ENCODE measurements around the gene ESD.
"Not testable (repeated sequence)": the region's sequence is repeated elsewhere in the genome, so short reads cannot be mapped to it uniquely, and the experiment has no call there.

ESD gene

GRCh38 chr13:46796515-46797474 lies at the start of gene ESD:
TSS of gene ESD (minus strand) at chr13:46797161. CDS start at chr13:46791413, 5,748 bp downstream.
- peak; percentile 70 for DNase-seq

- no peak for DNase-seq
These were observed 49.8 kb upstream of the ESD start for GRCh38 chr13:46846726-46847125.

GRCh38 chr13:46845146-46845545 lies 48.2 kb upstream of the ESD start:
- DNase-seq, result no peak

- DNase-seq, result no peak
These were observed 47.5 kb upstream of the ESD start for GRCh38 chr13:46844431-46844830.

- no peak for DNase-seq
These were observed 42.4 kb upstream of the ESD start for GRCh38 chr13:46839399-46839798.

GRCh38 chr13:46834657-46835056 lies 37.7 kb upstream of the ESD start:
- no peak for DNase-seq

GRCh38 chr13:46831588-46832194 lies 34.7 kb upstream of the ESD start:
- no peak for DNase-seq

- no peak for DNase-seq
These were observed 33.5 kb upstream of the ESD start for GRCh38 chr13:46830405-46831005.

GRCh38 chr13:46822551-46822950 lies 25.6 kb upstream of the ESD start:
- no peak for DNase-seq

- DNase-seq, result no peak
These were observed 21.0 kb upstream of the ESD start for GRCh38 chr13:46817838-46818476.

- no peak for DNase-seq
These were observed 20.1 kb upstream of the ESD start for GRCh38 chr13:46817095-46817494.

- no peak for DNase-seq
These were observed 19.4 kb upstream of the ESD start for GRCh38 chr13:46816371-46816770.

- no peak for DNase-seq
These were observed 15.4 kb upstream of the ESD start for GRCh38 chr13:46812301-46812797.

GRCh38 chr13:46810440-46810839 lies 13.5 kb upstream of the ESD start:
- no peak for DNase-seq

GRCh38 chr13:46804921-46805320 lies 8.0 kb upstream of the ESD start:
- DNase-seq, result not testable (repeated sequence)

GRCh38 chr13:46804391-46804815 lies 7.4 kb upstream of the ESD start:
- no peak for DNase-seq

GRCh38 chr13:46803586-46803985 lies 6.6 kb upstream of the ESD start:
- DNase-seq, result no peak

- no peak for DNase-seq
These were observed 4.9 kb upstream of the ESD start for GRCh38 chr13:46801858-46802257.

GRCh38 chr13:46799139-46799538 lies 2.2 kb upstream of the ESD start:
- no peak for DNase-seq

GRCh38 chr13:46797501-46798237 lies 708 bp upstream of the ESD start:
- DNase-seq, result no peak

- DNase-seq, result no peak
These were observed 839 bp downstream of the ESD start for GRCh38 chr13:46796129-46796514.

GRCh38 chr13:46795321-46795720 lies 1.6 kb downstream of the ESD start:
- DNase-seq, result no peak
